K562 (cell line): ENCODE results near the gene DGCR8. TPM values are rescaled to one million over a fixed set of nuclear protein-coding genes. Genes with fewer than 3 reads are reported as not detected.

ENCODE experiments used
- GABPB2 ChIP-seq: fragments of 250-450 bp; sonication (Bioruptor Pico); conservative IDR thresholded peaks from 2 replicates; pipeline ENCODE4 v1.5.1; 2021; ENCODE audit warnings: mild to moderate bottlenecking
- MGA ChIP-seq: fragments of 450-650 bp; IDR thresholded peaks from 2 replicates; pipeline ENCODE4 v1.6.1; 2016; ENCODE audit warnings: mild to moderate bottlenecking, moderate library complexity
- PURB ChIP-seq: sonication (generic); formaldehyde crosslinking; IDR thresholded peaks from 2 replicates; pipeline ENCODE4 v1.9.0; 2021; ENCODE audit warnings: low read depth, mild to moderate bottlenecking, missing genetic modification reagents
- ZFP91 ChIP-seq: sonication (generic); formaldehyde crosslinking; IDR thresholded peaks from 2 replicates; pipeline ENCODE4 v1.8.0; 2022; ENCODE audit warnings: mild to moderate bottlenecking, missing genetic modification reagents
- ZNF143 ChIP-seq: sonication (generic); formaldehyde crosslinking; IDR thresholded peaks from 2 replicates; pipeline ENCODE4 v1.9.0; 2022; ENCODE audit warnings: mild to moderate bottlenecking, missing genetic modification reagents
- polyA plus RNA-seq, 8 experiments: library from polyadenylated mRNA; depleted of rRNA in 4 of 8; stranded (reverse) in 5 of 8; unstranded in 3 of 8; fragments of >200 nt; fragmentation: Nextera tagmentation in 2 of 8; fragmentation: Illumina TruSeq in 1 of 8; extraction: Ambion mirVana in 2 of 8; extraction: Trizol in 1 of 8; gene quantifications; 2 replicates each; pipeline versions ENCODE4 v1.2.1 to v1.2.3, GENCODE V29; 2011 to 2014; ENCODE audit warnings: inconsistent platforms in 1 of 8, missing spikeins in 1 of 8
- total RNA-seq, 7 experiments: library from RNA; depleted of rRNA in 6 of 7; stranded (reverse); fragments of >200 nt in 6 of 7; fragmentation: Illumina TruSeq in 2 of 7; extraction: Trizol in 2 of 7; gene quantifications; 2 replicates each; pipeline versions ENCODE4 v1.2.1 to v1.2.3, GENCODE V29; 2011 to 2021; ENCODE audit warnings: low replicate concordance in 1 of 7

The DGCR8 gene
- total and polyA plus RNA-seq, 9 of the 15 experiments (the other 6 are each of a cell fraction or from before 2014, with no cell fraction given): 5.9 to 144 (median 80.1) TPM

GRCh38 chr22:20044495-20045151 is 35.4 kb upstream of the DGCR8 start (continued):
- no peak for TF ChIP-seq PURB
- TF ChIP-seq MGA: no peak
- 0 out of 2 replicates have a peak, but pooled peaks have one; percentile 21 for TF ChIP-seq ZNF143 (CRISPR knock-in tag)
- TF ChIP-seq GABPB2 (CRISPR knock-in tag): no peak
- 0 out of 2 replicates have a peak, but pooled peaks have one; percentile 32 for TF ChIP-seq ZFP91 (CRISPR knock-in tag)
